Activated CD4-positive, alpha-beta T cell treated with anti-CD3 and anti-CD28 coated beads for 36 hours (primary cell): Measurements from ENCODE around the gene TNFAIP8L3. TPM values are rescaled to one million over a fixed set of nuclear protein-coding genes. Genes with fewer than 3 reads are reported as not detected.
"Not testable (repeated sequence)": the region's sequence is repeated elsewhere in the genome, so short reads cannot be mapped to it uniquely, and the experiment has no call there.

Experiments used
- ATAC-seq: fragments of 200-7000 bp; cut with Tn5 transposase; one replicate; pipeline ENCODE4 v1.10.0; 2021; ENCODE audit warnings: mild to moderate bottlenecking, moderate library complexity
- CTCF ChIA-PET: fragments of 350-600 bp; sonication (Branson Sonifier 250); formaldehyde crosslinking; loops from one replicate; lab custom pipeline; 2021; ENCODE audit warnings: antibody characterized with exemption; lab: Charles Lee
- POLR2A ChIA-PET: fragments of 350-600 bp; sonication (Branson Sonifier 250); formaldehyde crosslinking; loops from one replicate; lab custom pipeline; 2021; ENCODE audit warnings: antibody characterized with exemption, inconsistent platforms; lab: Charles Lee
- DNase-seq: peaks from one replicate; pipeline ENCODE4 v3.0.0-alpha.2; 2020
- H3K27ac Mint-ChIP-seq: one replicate; pipeline ENCODE4 v1.8.0; 2021; ENCODE audit warnings: mixed read lengths
- H3K27me3 Mint-ChIP-seq: one replicate; pipeline ENCODE4 v1.8.0; 2021; ENCODE audit warnings: mixed read lengths
- H3K36me3 Mint-ChIP-seq: one replicate; pipeline ENCODE4 v1.8.0; 2021; ENCODE audit warnings: low read depth, mixed read lengths
- H3K4me1 Mint-ChIP-seq: one replicate; pipeline ENCODE4 v1.8.0; 2021; ENCODE audit warnings: mixed read lengths
- H3K4me3 Mint-ChIP-seq: one replicate; pipeline ENCODE4 v1.8.0; 2021; ENCODE audit warnings: mild to moderate bottlenecking, moderate library complexity, mixed read lengths
- H3K9me3 Mint-ChIP-seq: one replicate; pipeline ENCODE4 v1.8.0; 2021; ENCODE audit warnings: low read depth, mixed read lengths
- intact Hi-C, 2 experiments: fragments of 100-400 bp; cut with DNase I in 1 of 2; cut with micrococcal nuclease in 1 of 2; formaldehyde crosslinking; loops; one replicate each; pipeline versions ENCODE4 v1.14.2 to v1.15.1; 2022 to 2024; cut with DNase I, micrococcal nuclease
- total RNA-seq, 2 experiments: library from RNA; stranded (reverse); gene quantifications; one replicate each; pipeline ENCODE4 v1.2.3, GENCODE V29; 2021

TNFAIP8L3 gene
- total RNA-seq, 2 experiments from 2014 or later, result not detected

- CTCF ChIA-PET, result no interaction called here
- H3K36me3 Mint-ChIP-seq, result no peaks in the 10 kb centered on the region
- no peak overlapping the region for H3K27ac Mint-ChIP-seq
- H3K4me3 Mint-ChIP-seq, result no peak overlapping the region
- H3K4me1 Mint-ChIP-seq, result no peaks in the 10 kb centered on the region
- DNase-seq (no peak), ATAC-seq (no peak)
- peaks cover 10% of the 10 kb centered on the region for H3K27me3 Mint-ChIP-seq
- POLR2A ChIA-PET, result no interaction called here
- intact Hi-C loops, result loop anchor here in 1 of 2 experiments (2.0 kb wide), 1 partner anchor 61 kb away; no protein-coding TSS in a partner anchor
- no peaks in the 10 kb centered on the region for H3K9me3 Mint-ChIP-seq
Measured at GRCh38 chr15:51131596-51132290, 37.0 kb upstream of the TNFAIP8L3 start.

GRCh38 chr15:51130344-51130743, 35.6 kb upstream of the TNFAIP8L3 start:
- DNase-seq (no peak), ATAC-seq (no peak)
- Mint-ChIP-seq H3K9me3 (no peaks in the 10 kb centered on the region), H3K4me1 (no peaks in the 10 kb centered on the region), H3K27me3 (peaks cover 19% of the 10 kb centered on the region), H3K36me3 (no peaks in the 10 kb centered on the region), H3K27ac (no peak overlapping the region), H3K4me3 (no peak overlapping the region)
- ChIA-PET POLR2A (no interaction called here), CTCF (no interaction called here)
- intact Hi-C loops, result no loop called here

- Mint-ChIP-seq H3K27ac (no peak overlapping the region), H3K9me3 (no peaks in the 10 kb centered on the region), H3K4me3 (no peak overlapping the region), H3K36me3 (no peaks in the 10 kb centered on the region), H3K4me1 (no peaks in the 10 kb centered on the region), H3K27me3 (peaks cover 19% of the 10 kb centered on the region)
- intact Hi-C loops, result no loop called here
- ATAC-seq (no peak), DNase-seq (no peak)
- ChIA-PET CTCF (no interaction called here), POLR2A (no interaction called here)
Measured at GRCh38 chr15:51129535-51130188, 35.0 kb upstream of the TNFAIP8L3 start.

GRCh38 chr15:51128701-51129100, 34.0 kb upstream of the TNFAIP8L3 start:
- ATAC-seq (no peak), DNase-seq (no peak)
- no peaks in the 10 kb centered on the region for H3K4me1 Mint-ChIP-seq
- H3K27ac Mint-ChIP-seq, result no peak overlapping the region
- H3K4me3 Mint-ChIP-seq, result no peak overlapping the region
- ChIA-PET POLR2A (no interaction called here), CTCF (no interaction called here)
- intact Hi-C loops, result no loop called here
- no peaks in the 10 kb centered on the region for H3K36me3 Mint-ChIP-seq
- peaks cover 19% of the 10 kb centered on the region for H3K27me3 Mint-ChIP-seq
- H3K9me3 Mint-ChIP-seq, result no peaks in the 10 kb centered on the region

- Mint-ChIP-seq H3K9me3 (no peaks in the 10 kb centered on the region), H3K4me1 (no peaks in the 10 kb centered on the region)
Measured at GRCh38 chr15:51126842-51127241, 32.1 kb upstream of the TNFAIP8L3 start.

GRCh38 chr15:51123002-51123401, 28.3 kb upstream of the TNFAIP8L3 start:
- H3K27ac Mint-ChIP-seq, POLR2A ChIA-PET, H3K36me3 Mint-ChIP-seq, H3K4me3 Mint-ChIP-seq, DNase-seq, intact Hi-C loops, CTCF ChIA-PET, H3K9me3 Mint-ChIP-seq, H3K4me1 Mint-ChIP-seq, ATAC-seq: not testable (repeated sequence)
- peaks cover 25% of the 10 kb centered on the region for H3K27me3 Mint-ChIP-seq

More at GRCh38 chr15:51126842-51127241, 32.1 kb upstream of the TNFAIP8L3 start:
- intact Hi-C loops, result no loop called here
- no peak overlapping the region for H3K27ac Mint-ChIP-seq
- CTCF ChIA-PET, result no interaction called here
- POLR2A ChIA-PET, result no interaction called here
- peaks cover 22% of the 10 kb centered on the region for H3K27me3 Mint-ChIP-seq
- H3K36me3 Mint-ChIP-seq, result no peaks in the 10 kb centered on the region
- ATAC-seq, result no peak
- DNase-seq, result no peak
- H3K4me3 Mint-ChIP-seq, result no peak overlapping the region

- POLR2A ChIA-PET, result no interaction called here
- Mint-ChIP-seq H3K27me3 (peaks cover 23% of the 10 kb centered on the region), H3K4me3 (no peak overlapping the region), H3K9me3 (peaks cover 2% of the 10 kb centered on the region), H3K4me1 (no peaks in the 10 kb centered on the region), H3K27ac (no peak overlapping the region), H3K36me3 (no peaks in the 10 kb centered on the region)
- DNase-seq (no peak), ATAC-seq (no peak)
- CTCF ChIA-PET, result interaction anchor here (1.2 kb wide), 1 partner anchor 42 kb away, joined by 4 read pairs; no protein-coding TSS in a partner anchor
- intact Hi-C loops, result no loop called here
Measured at GRCh38 chr15:51121631-51122225, 27.0 kb upstream of the TNFAIP8L3 start.

- ChIA-PET POLR2A (no interaction called here), CTCF (interaction anchor here (1.2 kb wide), 1 partner anchor 42 kb away, joined by 4 read pairs; no protein-coding TSS in a partner anchor)
- Mint-ChIP-seq H3K27ac (no peak overlapping the region), H3K27me3 (peaks cover 17% of the 10 kb centered on the region), H3K4me1 (no peaks in the 10 kb centered on the region), H3K36me3 (no peaks in the 10 kb centered on the region), H3K4me3 (no peak overlapping the region), H3K9me3 (peaks cover 2% of the 10 kb centered on the region)
- intact Hi-C loops, result no loop called here
- peak; percentile 36 for DNase-seq
- ATAC-seq, result peak; percentile 92
Measured at GRCh38 chr15:51121118-51121517, 26.4 kb upstream of the TNFAIP8L3 start.

GRCh38 chr15:51119120-51119519, 24.4 kb upstream of the TNFAIP8L3 start:
- Mint-ChIP-seq H3K9me3 (peaks cover 2% of the 10 kb centered on the region), H3K4me1 (no peaks in the 10 kb centered on the region), H3K27ac (no peak overlapping the region), H3K27me3 (peaks cover 15% of the 10 kb centered on the region), H3K36me3 (no peaks in the 10 kb centered on the region), H3K4me3 (no peak overlapping the region)
- intact Hi-C loops, result no loop called here
- POLR2A ChIA-PET, result no interaction called here
- DNase-seq, result no peak
- no peak for ATAC-seq
- CTCF ChIA-PET, result interaction anchor here (1.5 kb wide), 1 partner anchor 22 kb away, joined by 3 read pairs; no protein-coding TSS in a partner anchor

- Mint-ChIP-seq H3K27me3 (peaks cover 14% of the 10 kb centered on the region), H3K4me3 (no peak overlapping the region), H3K9me3 (peaks cover 2% of the 10 kb centered on the region), H3K27ac (no peak overlapping the region), H3K36me3 (no peaks in the 10 kb centered on the region), H3K4me1 (no peaks in the 10 kb centered on the region)
- POLR2A ChIA-PET, result no interaction called here
- DNase-seq (no peak), ATAC-seq (no peak)
- CTCF ChIA-PET, result no interaction called here
- intact Hi-C loops, result no loop called here
Measured at GRCh38 chr15:51117270-51117669, 22.6 kb upstream of the TNFAIP8L3 start.

GRCh38 chr15:51114437-51115119, 19.9 kb upstream of the TNFAIP8L3 start:
- intact Hi-C loops, result no loop called here
- no peak for ATAC-seq
- no peak overlapping the region for H3K27ac Mint-ChIP-seq
- no peaks in the 10 kb centered on the region for H3K36me3 Mint-ChIP-seq
- H3K9me3 Mint-ChIP-seq, result peaks cover 2% of the 10 kb centered on the region
- H3K4me3 Mint-ChIP-seq, result no peak overlapping the region
- peaks cover 18% of the 10 kb centered on the region for H3K27me3 Mint-ChIP-seq
- ChIA-PET CTCF (no interaction called here), POLR2A (no interaction called here)
- H3K4me1 Mint-ChIP-seq, result no peaks in the 10 kb centered on the region
- no peak for DNase-seq
